Dendritic cell treated with granulocyte-macrophage colony-stimulating factor and Interleukin-4, amounts not matched to agents 40 ng/mL and 50 ng/mL, for 4 days (primary cell): ENCODE measurements around the gene PPP2R2D.

ENCODE experiments used
- H3K27ac Mint-ChIP-seq: one replicate; pipeline ENCODE4 v1.8.0; 2022; ENCODE audit warnings: mild to moderate bottlenecking, mixed read lengths
- H3K27me3 Mint-ChIP-seq: one replicate; pipeline ENCODE4 v1.8.0; 2022; ENCODE audit warnings: mild to moderate bottlenecking, mixed read lengths
- H3K36me3 Mint-ChIP-seq: one replicate; pipeline ENCODE4 v1.8.0; 2022; ENCODE audit warnings: low read depth, mixed read lengths
- H3K4me1 Mint-ChIP-seq: one replicate; pipeline ENCODE4 v1.8.0; 2022; ENCODE audit warnings: low read depth, mixed read lengths
- H3K4me3 Mint-ChIP-seq: one replicate; pipeline ENCODE4 v1.8.0; 2022; ENCODE audit warnings: mild to moderate bottlenecking, moderate library complexity, mixed read lengths
- H3K9me3 Mint-ChIP-seq: one replicate; pipeline ENCODE4 v1.8.0; 2022; ENCODE audit warnings: mixed read lengths
- intact Hi-C: fragments of 100-400 bp; cut with micrococcal nuclease; formaldehyde crosslinking; loops from one replicate; pipeline ENCODE4 v1.15.0; 2022

Gene PPP2R2D

GRCh38 chr10:132004052-132004451 lies 103.2 kb downstream of the PPP2R2D start:
- Mint-ChIP-seq H3K4me3 (no peak overlapping the region), H3K4me1 (no peaks in the 10 kb centered on the region), H3K36me3 (no peaks in the 10 kb centered on the region), H3K27ac (no peak overlapping the region), H3K27me3 (peaks cover 12% of the 10 kb centered on the region), H3K9me3 (peaks cover 11% of the 10 kb centered on the region)
- intact Hi-C loops = no loop called here

DNA sequence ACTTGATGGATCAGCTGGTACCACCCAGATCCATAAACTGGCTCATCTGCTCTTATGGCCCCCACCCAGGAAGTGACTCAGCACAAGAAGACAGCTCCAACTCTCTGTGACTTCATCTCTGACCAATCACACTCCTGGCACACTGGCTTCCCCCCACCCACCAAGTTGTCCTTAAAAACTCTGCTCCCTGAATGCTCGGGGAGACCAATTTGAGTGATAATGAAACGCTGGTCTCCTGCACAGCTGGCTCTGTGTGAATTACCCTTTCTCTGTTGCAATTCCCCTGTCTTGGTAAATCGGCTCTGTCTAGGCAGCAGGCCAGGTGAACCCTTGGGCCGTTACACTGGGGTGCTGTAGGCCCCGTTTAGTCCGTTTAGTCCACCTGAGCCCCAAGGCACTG lies 104.3 kb downstream of the PPP2R2D start:
- no peak overlapping the region for H3K27ac Mint-ChIP-seq
- no peaks in the 10 kb centered on the region for H3K4me1 Mint-ChIP-seq
- H3K36me3 Mint-ChIP-seq = no peaks in the 10 kb centered on the region
- peaks cover 16% of the 10 kb centered on the region for H3K27me3 Mint-ChIP-seq
- peaks cover 11% of the 10 kb centered on the region for H3K9me3 Mint-ChIP-seq
- no peak overlapping the region for H3K4me3 Mint-ChIP-seq
- intact Hi-C loops = no loop called here

GRCh38 chr10:132006966-132007365 lies 106.2 kb downstream of the PPP2R2D start:
- Mint-ChIP-seq H3K4me3 (no peak overlapping the region), H3K27me3 (peaks cover 21% of the 10 kb centered on the region), H3K4me1 (no peaks in the 10 kb centered on the region), H3K36me3 (no peaks in the 10 kb centered on the region), H3K27ac (no peak overlapping the region), H3K9me3 (peaks cover 11% of the 10 kb centered on the region)
- intact Hi-C loops = no loop called here

DNA sequence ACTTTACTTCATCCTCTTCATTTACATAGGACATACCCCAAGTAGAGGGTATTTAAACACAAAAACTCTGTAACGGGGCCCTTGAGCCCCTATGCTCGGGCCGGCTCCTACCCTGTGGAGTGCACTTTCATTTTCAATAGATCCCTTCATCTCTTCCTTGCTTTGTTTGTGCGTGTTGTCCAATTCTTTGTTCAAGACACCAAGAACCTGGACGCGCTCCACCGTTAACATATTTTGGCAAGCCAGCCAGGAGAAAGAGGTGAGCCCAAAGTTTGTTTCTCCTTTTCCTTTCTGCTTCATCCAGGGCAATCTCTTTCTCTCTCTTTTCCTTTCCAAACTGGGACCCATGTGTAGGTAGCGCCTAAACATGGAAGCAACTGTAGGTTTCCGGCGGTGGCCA lies 106.9 kb downstream of the PPP2R2D start:
- H3K27ac Mint-ChIP-seq = no peak overlapping the region
- intact Hi-C loops = no loop called here
- peaks cover 21% of the 10 kb centered on the region for H3K27me3 Mint-ChIP-seq
- H3K4me3 Mint-ChIP-seq = no peak overlapping the region
- no peaks in the 10 kb centered on the region for H3K36me3 Mint-ChIP-seq
- no peaks in the 10 kb centered on the region for H3K4me1 Mint-ChIP-seq
- H3K9me3 Mint-ChIP-seq = peaks cover 11% of the 10 kb centered on the region
